ENCODE measurements around the gene PPFIA3.
A peak's percentile ranks its signal among the peaks of the same experiment; 100 is the strongest.

The PPFIA3 gene

GRCh38 chr19:49097453-49098288 is 21.7 kb upstream of the PPFIA3 start:
- Histone ChIP-seq H3K27me3 (no peaks in the 10 kb centered on the region), H3K27ac (peak overlapping the region in 8 of 11 experiments; percentile 4 to 59 (median 42); a peak in 12 of 22 replicates), H3K4me1 (peaks cover 12 to 63% (median 48%) of the 10 kb centered on the region in 10 experiments), H3K4me2 (peak overlapping the region in 6 of 11 experiments; percentile 22 to 59 (median 47); a peak in 11 of 22 replicates), H3K36me3 (peaks cover 90 to 94% (median 92%) of the 10 kb centered on the region in 11 experiments), H4K20me1 (peaks cover 77 to 95% (median 93%) of the 10 kb centered on the region in 11 experiments), H3K4me3 (no peak overlapping the region; a peak in 1 of 20 replicates), H3K9ac (peak overlapping the region in 8 of 11 experiments; percentile 11 to 63 (median 36); a peak in 11 of 22 replicates), H3K9me3 (replicated peaks in 1 of 11) (no peaks in the 10 kb centered on the region)
- no peak for TF ChIP-seq Cebpa-rat (IDR thresholded peaks at IDR 0.05)

- TF ChIP-seq Cebpa-rat (IDR thresholded peaks at IDR 0.05): no peak
- Histone ChIP-seq H3K27ac (peak overlapping the region in 5 of 11 experiments; percentile 0 to 59 (median 46); a peak in 5 of 22 replicates), H4K20me1 (peaks cover 75 to 95% (median 93%) of the 10 kb centered on the region in 11 experiments), H3K4me3 (no peak overlapping the region), H3K4me1 (peaks cover 23 to 74% (median 59%) of the 10 kb centered on the region in 10 experiments), H3K4me2 (peak overlapping the region in 4 of 11 experiments; percentile 47 to 59 (median 48); a peak in 4 of 22 replicates), H3K9ac (peak overlapping the region in 7 of 11 experiments; percentile 11 to 63 (median 46); a peak in 6 of 22 replicates), H3K27me3 (no peaks in the 10 kb centered on the region), H3K36me3 (peaks cover 84 to 92% (median 88%) of the 10 kb centered on the region in 11 experiments), H3K9me3 (replicated peaks in 1 of 11) (no peaks in the 10 kb centered on the region)
These were observed 20.5 kb upstream of the PPFIA3 start for GRCh38 chr19:49098795-49099194.

GRCh38 chr19:49101160-49101559 is 18.2 kb upstream of the PPFIA3 start:
- peak overlapping the region in 10 of 11 experiments; percentile 7 to 63 (median 46); a peak in 16 of 22 replicates for H3K9ac ChIP-seq
- peaks cover 73 to 95% (median 93%) of the 10 kb centered on the region in 11 experiments for H4K20me1 ChIP-seq

GRCh38 chr19:49102303-49102702 is 17.0 kb upstream of the PPFIA3 start:
- Histone ChIP-seq H3K9ac (peak overlapping the region; percentile 38 to 80 (median 66); a peak in 20 of 22 replicates), H4K20me1 (peaks cover 73 to 95% (median 93%) of the 10 kb centered on the region in 11 experiments), H3K9me3 (replicated peaks in 1 of 11) (no peaks in the 10 kb centered on the region), H3K4me2 (peak overlapping the region; percentile 47 to 98 (median 91)), H3K36me3 (peaks cover 79 to 92% (median 84%) of the 10 kb centered on the region in 11 experiments), H3K27ac (peak overlapping the region in 8 of 11 experiments; percentile 48 to 67 (median 62); a peak in 13 of 22 replicates), H3K4me3 (peak overlapping the region in 3 of 10 experiments; percentile 14 to 51 (median 31); a peak in 5 of 20 replicates), H3K4me1 (peaks cover 26 to 91% (median 82%) of the 10 kb centered on the region in 10 experiments), H3K27me3 (no peaks in the 10 kb centered on the region)
- TF ChIP-seq Cebpa-rat (IDR thresholded peaks at IDR 0.05): no peak

More at GRCh38 chr19:49101160-49101559, 18.2 kb upstream of the PPFIA3 start:
- Histone ChIP-seq H3K36me3 (peaks cover 79 to 92% (median 84%) of the 10 kb centered on the region in 11 experiments), H3K27ac (peak overlapping the region in 4 of 11 experiments; percentile 11 to 42 (median 22); a peak in 1 of 22 replicates), H3K27me3 (no peaks in the 10 kb centered on the region), H3K4me3 (no peak overlapping the region), H3K9me3 (replicated peaks in 1 of 11) (no peaks in the 10 kb centered on the region), H3K4me1 (peaks cover 26 to 85% (median 83%) of the 10 kb centered on the region in 10 experiments), H3K4me2 (peak overlapping the region in 8 of 11 experiments; percentile 11 to 44 (median 38); a peak in 13 of 22 replicates)
- TF ChIP-seq Cebpa-rat (IDR thresholded peaks at IDR 0.05): no peak

- H3K27ac ChIP-seq: peak overlapping the region in 9 of 11 experiments; percentile 14 to 67 (median 61); a peak in 17 of 22 replicates
- no peaks in the 10 kb centered on the region for H3K27me3 ChIP-seq
- peaks cover 73 to 95% (median 93%) of the 10 kb centered on the region in 11 experiments for H4K20me1 ChIP-seq
- peak overlapping the region; percentile 38 to 80 (median 66); a peak in 21 of 22 replicates for H3K9ac ChIP-seq
- TF ChIP-seq Cebpa-rat (IDR thresholded peaks at IDR 0.05): no peak
- H3K36me3 ChIP-seq: peaks cover 81 to 95% (median 87%) of the 10 kb centered on the region in 11 experiments
- peak overlapping the region in 7 of 10 experiments; percentile 31 to 57 (median 48); a peak in 14 of 20 replicates for H3K4me3 ChIP-seq
- no peaks in the 10 kb centered on the region for H3K9me3 ChIP-seq (replicated peaks in 1 of 11)
- peaks cover 26 to 79% (median 71%) of the 10 kb centered on the region in 10 experiments for H3K4me1 ChIP-seq
- peak overlapping the region; percentile 47 to 98 (median 91) for H3K4me2 ChIP-seq
These were observed 15.8 kb upstream of the PPFIA3 start for GRCh38 chr19:49103331-49104085.

GRCh38 chr19:49104229-49104864 is 15.0 kb upstream of the PPFIA3 start:
- peaks cover 81 to 95% (median 85%) of the 10 kb centered on the region in 11 experiments for H3K36me3 ChIP-seq
- H3K9me3 ChIP-seq (replicated peaks in 1 of 11): no peaks in the 10 kb centered on the region
- peaks cover 75 to 95% (median 93%) of the 10 kb centered on the region in 11 experiments for H4K20me1 ChIP-seq
- H3K4me1 ChIP-seq: peaks cover 30 to 73% (median 67%) of the 10 kb centered on the region in 10 experiments
- peak overlapping the region in 9 of 11 experiments; percentile 40 to 67 (median 61); a peak in 17 of 22 replicates for H3K27ac ChIP-seq
- peak overlapping the region in 7 of 10 experiments; percentile 31 to 57 (median 48); a peak in 11 of 20 replicates for H3K4me3 ChIP-seq
- H3K27me3 ChIP-seq: no peaks in the 10 kb centered on the region
- peak overlapping the region; percentile 47 to 98 (median 91) for H3K4me2 ChIP-seq
- TF ChIP-seq Cebpa-rat (IDR thresholded peaks at IDR 0.05): no peak
- H3K9ac ChIP-seq: peak overlapping the region; percentile 7 to 80 (median 66); a peak in 18 of 22 replicates

GRCh38 chr19:49106648-49107135 is 12.7 kb upstream of the PPFIA3 start:
- Histone ChIP-seq H3K9me3 (replicated peaks in 1 of 11) (no peaks in the 10 kb centered on the region), H3K27me3 (no peaks in the 10 kb centered on the region), H3K36me3 (peaks cover 65 to 80% (median 75%) of the 10 kb centered on the region in 11 experiments), H3K4me1 (peaks cover 46 to 70% (median 53%) of the 10 kb centered on the region in 10 experiments), H3K9ac (0 out of 22 replicates have a peak overlapping the region, but pooled peaks of 1 of the 11 experiments have one; percentile 7), H4K20me1 (peaks cover 67 to 87% (median 82%) of the 10 kb centered on the region in 11 experiments), H3K4me3 (no peak overlapping the region), H3K27ac (peak overlapping the region in 2 of 11 experiments; percentile 63 to 67; a peak in 1 of 22 replicates), H3K4me2 (peak overlapping the region in 4 of 11 experiments; percentile 94 to 98 (median 96); a peak in 5 of 22 replicates)
- TF ChIP-seq Cebpa-rat (IDR thresholded peaks at IDR 0.05): no peak
